ENCODE results near the gene BCO1.

The BCO1 gene

DNA sequence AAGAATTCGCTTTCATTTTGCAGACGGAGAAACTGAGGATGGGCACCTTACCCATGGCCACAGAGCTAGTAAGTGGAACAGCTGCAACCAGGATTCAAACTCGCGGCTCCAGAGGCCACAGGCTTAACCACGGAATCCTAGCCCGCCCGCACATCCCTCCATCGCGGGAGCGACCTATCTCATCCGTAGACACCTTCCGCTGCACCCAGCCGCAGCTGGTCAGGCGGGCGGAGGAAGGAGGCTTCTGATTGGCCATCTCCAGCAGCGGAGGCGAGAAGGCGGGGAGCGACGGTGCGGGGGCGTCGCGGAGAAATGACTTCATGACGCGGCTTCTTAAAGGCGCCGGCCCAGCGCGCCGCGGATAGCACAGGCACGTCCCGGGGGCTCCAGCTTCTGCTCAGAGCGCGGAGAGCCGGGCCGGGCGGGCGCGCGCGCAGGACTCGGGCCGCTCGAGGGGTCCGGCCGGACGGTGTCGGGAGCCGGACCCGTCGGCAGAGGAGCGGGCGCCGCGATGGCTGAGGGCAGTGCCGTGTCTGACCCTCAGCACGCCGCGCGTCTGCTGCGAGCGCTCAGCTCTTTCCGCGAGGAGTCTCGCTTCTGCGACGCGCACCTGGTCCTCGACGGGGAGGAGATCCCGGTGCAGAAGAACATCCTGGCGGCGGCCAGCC lies 76.2 kb downstream of the BCO1 start, which contains the start of gene GAN:
Gene GAN (plus strand): TSS at position 360 of the 668 bp plus-strand sequence. CDS start 152 bp downstream, at position 512.
- no peaks in the 10 kb centered on the region for H4K20me1 ChIP-seq (ENCODE audit: insufficient read depth, low read length)
- peaks cover 18% of the 10 kb centered on the region for H3K4me1 ChIP-seq (ENCODE audit: insufficient read depth, low read length, severe bottlenecking)
- no peaks in the 10 kb centered on the region for H3K9me3 ChIP-seq (ENCODE audit: low read length)
- peak within 1 kb of the TSS; percentile 96 for H3K4me2 ChIP-seq (ENCODE audit: low read length)
- no peaks in the 10 kb centered on the region; the same call in 1 of the 2 replicates for H3K36me3 ChIP-seq (ENCODE audit: insufficient read depth, low read length)
- no peaks in the 10 kb centered on the region for H3K9me2 ChIP-seq (ENCODE audit: low read depth, low read length)
- H3K9ac ChIP-seq (ENCODE audit: low read length): peak within 1 kb of the TSS; percentile 85
- H3F3A ChIP-seq (ENCODE audit: insufficient read depth, low read length): no peaks in the 10 kb centered on the region
- H3K79me2 ChIP-seq (ENCODE audit: insufficient read depth, low read length): peaks cover 6% of the 10 kb centered on the region; the same call in 1 of the 2 replicates
- H3K4me3 ChIP-seq (ENCODE audit: low read depth, low read length, poor library complexity, severe bottlenecking): peak within 1 kb of the TSS; percentile 86
- no peak for TF ChIP-seq EZH2 (IDR thresholded peaks at IDR 0.05; ENCODE audit: borderline replicate concordance, low read length)
- TF ChIP-seq, protein P1, sequence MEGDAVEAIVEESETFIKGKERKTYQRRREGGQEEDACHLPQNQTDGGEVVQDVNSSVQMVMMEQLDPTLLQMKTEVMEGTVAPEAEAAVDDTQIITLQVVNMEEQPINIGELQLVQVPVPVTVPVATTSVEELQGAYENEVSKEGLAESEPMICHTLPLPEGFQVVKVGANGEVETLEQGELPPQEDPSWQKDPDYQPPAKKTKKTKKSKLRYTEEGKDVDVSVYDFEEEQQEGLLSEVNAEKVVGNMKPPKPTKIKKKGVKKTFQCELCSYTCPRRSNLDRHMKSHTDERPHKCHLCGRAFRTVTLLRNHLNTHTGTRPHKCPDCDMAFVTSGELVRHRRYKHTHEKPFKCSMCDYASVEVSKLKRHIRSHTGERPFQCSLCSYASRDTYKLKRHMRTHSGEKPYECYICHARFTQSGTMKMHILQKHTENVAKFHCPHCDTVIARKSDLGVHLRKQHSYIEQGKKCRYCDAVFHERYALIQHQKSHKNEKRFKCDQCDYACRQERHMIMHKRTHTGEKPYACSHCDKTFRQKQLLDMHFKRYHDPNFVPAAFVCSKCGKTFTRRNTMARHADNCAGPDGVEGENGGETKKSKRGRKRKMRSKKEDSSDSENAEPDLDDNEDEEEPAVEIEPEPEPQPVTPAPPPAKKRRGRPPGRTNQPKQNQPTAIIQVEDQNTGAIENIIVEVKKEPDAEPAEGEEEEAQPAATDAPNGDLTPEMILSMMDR (IDR thresholded peaks at IDR 0.05; ENCODE audit: low read length): no peak
- H2AFZ ChIP-seq (ENCODE audit: low read length): peak within 1 kb of the TSS; percentile 60; the same call in 1 of the 2 replicates
- H3K27me3 ChIP-seq (ENCODE audit: insufficient read depth, low read length): no peaks in the 10 kb centered on the region
- H3K27ac ChIP-seq (ENCODE audit: low read depth, low read length, poor library complexity, severe bottlenecking): no peak within 1 kb of the TSS

GRCh38 chr16:81315271-81316175 lies 77.0 kb downstream of the BCO1 start:
- Histone ChIP-seq H3K79me2 (ENCODE audit: insufficient read depth, low read length) (peaks cover 6% of the 10 kb centered on the region; the same call in 1 of the 2 replicates), H3K9ac (ENCODE audit: low read length) (peak overlapping the region; percentile 70), H3K27ac (ENCODE audit: low read depth, low read length, poor library complexity, severe bottlenecking) (no peak overlapping the region), H3K27me3 (ENCODE audit: insufficient read depth, low read length) (no peaks in the 10 kb centered on the region), H2AFZ (ENCODE audit: low read length) (no peak overlapping the region), H3F3A (ENCODE audit: insufficient read depth, low read length) (no peaks in the 10 kb centered on the region), H3K36me3 (ENCODE audit: insufficient read depth, low read length) (no peaks in the 10 kb centered on the region; the same call in 1 of the 2 replicates), H3K9me3 (ENCODE audit: low read length) (no peaks in the 10 kb centered on the region), H3K4me2 (ENCODE audit: low read length) (peak overlapping the region; percentile 77), H3K4me1 (ENCODE audit: insufficient read depth, low read length, severe bottlenecking) (peaks cover 18% of the 10 kb centered on the region), H3K4me3 (ENCODE audit: low read depth, low read length, poor library complexity, severe bottlenecking) (peak overlapping the region; percentile 86), H3K9me2 (ENCODE audit: low read depth, low read length) (no peaks in the 10 kb centered on the region), H4K20me1 (ENCODE audit: insufficient read depth, low read length) (0 out of 2 replicates have a peak, but pooled peaks cover 3% of the 10 kb centered on the region)
- TF ChIP-seq EZH2 (IDR thresholded peaks at IDR 0.05; ENCODE audit: borderline replicate concordance, low read length): no peak
- TF ChIP-seq, protein P1 (IDR thresholded peaks at IDR 0.05; ENCODE audit: low read length): no peak

- Histone ChIP-seq H3K79me2 (ENCODE audit: insufficient read depth, low read length) (peaks cover 6% of the 10 kb centered on the region; the same call in 1 of the 2 replicates), H3K27me3 (ENCODE audit: insufficient read depth, low read length) (no peaks in the 10 kb centered on the region), H3K36me3 (ENCODE audit: insufficient read depth, low read length) (no peaks in the 10 kb centered on the region; the same call in 1 of the 2 replicates), H3K27ac (ENCODE audit: low read depth, low read length, poor library complexity, severe bottlenecking) (no peak overlapping the region), H4K20me1 (ENCODE audit: insufficient read depth, low read length) (0 out of 2 replicates have a peak, but pooled peaks cover 4% of the 10 kb centered on the region), H3K4me1 (ENCODE audit: insufficient read depth, low read length, severe bottlenecking) (peaks cover 18% of the 10 kb centered on the region), H3K4me2 (ENCODE audit: low read length) (peak overlapping the region; percentile 77), H3F3A (ENCODE audit: insufficient read depth, low read length) (no peaks in the 10 kb centered on the region), H2AFZ (ENCODE audit: low read length) (no peak overlapping the region), H3K9me3 (ENCODE audit: low read length) (no peaks in the 10 kb centered on the region), H3K9me2 (ENCODE audit: low read depth, low read length) (no peaks in the 10 kb centered on the region), H3K9ac (ENCODE audit: low read length) (peak overlapping the region; percentile 70; the same call in 1 of the 2 replicates), H3K4me3 (ENCODE audit: low read depth, low read length, poor library complexity, severe bottlenecking) (peak overlapping the region; percentile 86)
- no peak for TF ChIP-seq EZH2 (IDR thresholded peaks at IDR 0.05; ENCODE audit: borderline replicate concordance, low read length)
- TF ChIP-seq, protein P1 (IDR thresholded peaks at IDR 0.05; ENCODE audit: low read length): no peak
Measured at GRCh38 chr16:81316176-81316496, 77.6 kb downstream of the BCO1 start.
